ENCODE results near the gene CEP104.

- TF ChIP-seq, protein P1, sequence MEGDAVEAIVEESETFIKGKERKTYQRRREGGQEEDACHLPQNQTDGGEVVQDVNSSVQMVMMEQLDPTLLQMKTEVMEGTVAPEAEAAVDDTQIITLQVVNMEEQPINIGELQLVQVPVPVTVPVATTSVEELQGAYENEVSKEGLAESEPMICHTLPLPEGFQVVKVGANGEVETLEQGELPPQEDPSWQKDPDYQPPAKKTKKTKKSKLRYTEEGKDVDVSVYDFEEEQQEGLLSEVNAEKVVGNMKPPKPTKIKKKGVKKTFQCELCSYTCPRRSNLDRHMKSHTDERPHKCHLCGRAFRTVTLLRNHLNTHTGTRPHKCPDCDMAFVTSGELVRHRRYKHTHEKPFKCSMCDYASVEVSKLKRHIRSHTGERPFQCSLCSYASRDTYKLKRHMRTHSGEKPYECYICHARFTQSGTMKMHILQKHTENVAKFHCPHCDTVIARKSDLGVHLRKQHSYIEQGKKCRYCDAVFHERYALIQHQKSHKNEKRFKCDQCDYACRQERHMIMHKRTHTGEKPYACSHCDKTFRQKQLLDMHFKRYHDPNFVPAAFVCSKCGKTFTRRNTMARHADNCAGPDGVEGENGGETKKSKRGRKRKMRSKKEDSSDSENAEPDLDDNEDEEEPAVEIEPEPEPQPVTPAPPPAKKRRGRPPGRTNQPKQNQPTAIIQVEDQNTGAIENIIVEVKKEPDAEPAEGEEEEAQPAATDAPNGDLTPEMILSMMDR (IDR thresholded peaks at IDR 0.05): no peak
- no peak for TF ChIP-seq EZH2 (IDR thresholded peaks at IDR 0.05; ENCODE audit: borderline replicate concordance, insufficient read depth, low read depth, low read length, poor library complexity, severe bottlenecking)
These were observed 52.0 kb downstream of the CEP104 start for GRCh38 chr1:3805038-3805437.
